HL-60/S4 treated with phorbol 12-myristate 13-acetate at 8.2 ng/mL for 4 days and 3 days (cell line): Measurements from ENCODE around the gene RIMS1.

Source experiments
- in situ Hi-C: fragments of 300-500 bp; cut with MboI; formaldehyde crosslinking; loops from 2 replicates; pipeline ENCODE4 v1.15.0; 2022; ENCODE audit warnings: low sequenced_read_pairs

RIMS1 gene

DNA sequence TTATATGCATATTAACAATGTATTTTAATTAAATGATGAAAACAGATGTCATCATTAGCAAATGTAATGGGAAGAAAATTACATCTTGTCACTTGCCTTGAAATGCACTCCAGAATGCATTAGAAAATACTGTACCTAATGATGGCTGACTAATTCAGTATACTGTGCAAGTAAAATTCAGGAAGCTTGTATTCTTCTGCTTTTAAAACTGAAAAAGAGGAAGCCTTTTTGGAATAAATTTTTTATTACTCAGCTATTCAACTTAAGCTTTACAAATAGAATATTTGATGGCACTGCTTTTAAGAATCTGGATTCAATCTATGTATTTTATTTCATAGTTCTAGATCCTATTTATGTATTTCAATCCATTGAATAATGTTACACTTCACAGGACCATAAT is 195.5 kb downstream of the RIMS1 start:
- in situ Hi-C loops = no loop called here

DNA sequence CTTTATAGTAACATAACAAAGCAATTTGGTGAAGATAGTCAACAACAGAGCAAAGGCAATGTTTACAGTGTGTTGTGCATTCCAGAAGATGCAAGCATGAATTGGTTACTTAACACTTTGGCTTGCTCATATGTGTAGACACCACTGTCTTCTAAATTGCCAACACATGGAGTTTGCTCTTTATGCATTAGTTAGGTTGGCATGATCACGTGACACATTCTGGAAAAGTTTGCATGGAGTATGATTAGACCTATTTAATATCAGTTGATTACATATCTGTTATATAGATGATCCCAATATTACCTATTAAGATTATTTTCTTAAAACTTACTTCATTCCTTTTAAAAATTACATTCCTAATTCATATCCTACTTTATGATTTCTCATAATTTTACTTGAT is 197.6 kb downstream of the RIMS1 start:
- in situ Hi-C loops = no loop called here

DNA sequence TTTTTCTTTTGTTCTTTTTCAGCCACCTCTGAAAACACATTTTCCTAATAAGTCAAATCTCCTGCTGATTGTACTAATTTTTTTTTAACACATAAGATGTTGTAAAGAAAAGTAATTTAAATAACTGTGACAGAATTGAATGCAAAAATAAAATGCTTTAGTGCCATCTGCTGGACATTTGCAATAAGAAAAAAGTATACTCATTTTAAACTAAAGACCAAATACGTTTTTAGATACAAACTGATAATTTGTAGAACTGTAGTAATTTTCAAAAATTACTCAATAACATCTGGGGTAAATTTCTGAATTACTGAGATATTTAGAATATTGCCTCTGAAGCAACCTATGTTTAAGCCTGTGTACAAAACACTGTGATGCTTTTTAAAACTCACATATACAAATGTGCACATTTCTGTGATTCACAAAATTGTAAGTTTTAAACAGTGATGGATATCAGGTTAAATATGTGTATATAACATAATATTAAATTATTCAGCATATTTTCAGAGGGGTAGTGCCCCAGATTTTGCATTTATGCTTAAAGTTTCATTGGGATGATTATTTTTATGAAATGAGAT is 198.7 kb downstream of the RIMS1 start:
- in situ Hi-C loops = no loop called here

DNA sequence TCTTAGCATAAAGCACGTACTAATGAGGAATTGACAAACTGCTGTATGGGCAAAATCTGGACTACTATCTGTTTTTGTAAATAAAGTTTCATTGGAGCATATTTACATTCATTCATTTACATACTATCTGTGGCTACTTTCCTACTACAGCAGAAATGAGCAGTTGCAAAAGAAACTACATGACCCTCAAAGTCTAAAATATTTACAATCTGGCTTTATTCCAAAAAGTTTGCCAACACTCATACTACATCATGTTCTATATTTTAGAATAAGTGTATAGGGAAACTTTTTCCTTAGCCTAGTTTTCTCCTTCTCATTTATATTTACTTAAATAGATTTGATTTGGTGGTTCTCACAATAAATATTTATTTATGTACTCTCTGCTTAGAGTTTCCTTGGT is 208.2 kb downstream of the RIMS1 start:
- in situ Hi-C loops = no loop called here

DNA sequence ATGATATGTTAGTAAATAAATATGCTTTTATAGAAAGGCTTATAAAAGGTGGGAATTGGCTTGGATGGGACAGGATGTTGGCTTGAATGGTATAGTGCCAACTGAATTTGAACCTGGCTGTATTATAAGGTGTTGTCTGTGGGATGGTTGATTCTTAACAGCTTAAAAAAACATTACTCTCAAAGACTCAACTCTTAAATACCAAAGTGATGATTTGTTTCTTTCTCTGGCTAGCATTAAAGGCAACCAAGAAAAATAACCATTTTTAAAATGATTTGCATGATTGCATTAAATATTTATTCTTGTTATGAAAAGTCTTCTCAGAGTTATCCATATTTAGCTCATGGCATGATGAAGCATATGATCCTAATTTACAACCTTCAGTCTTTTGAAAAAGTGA is 216.2 kb downstream of the RIMS1 start:
- in situ Hi-C loops = no loop called here

DNA sequence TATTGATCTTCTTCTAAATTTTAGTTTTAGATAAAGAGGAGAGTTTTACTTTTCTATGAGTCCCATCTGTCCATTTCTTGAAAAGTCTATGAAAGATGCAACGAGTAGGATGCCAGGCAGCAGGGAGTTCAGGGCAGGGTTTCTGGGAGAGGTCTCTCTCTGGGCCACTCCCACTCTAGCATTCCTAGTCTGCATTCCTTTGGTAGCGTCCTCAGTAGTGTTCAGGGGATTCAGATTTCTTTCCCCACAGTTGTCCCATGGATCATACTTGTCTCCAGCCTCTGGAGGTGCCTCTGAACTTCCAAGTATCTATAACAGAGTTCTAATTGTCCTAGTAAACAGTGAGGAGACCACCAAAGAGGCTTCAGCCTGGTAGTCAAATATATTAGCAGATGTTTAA is 225.3 kb downstream of the RIMS1 start:
- in situ Hi-C loops = no loop called here

DNA sequence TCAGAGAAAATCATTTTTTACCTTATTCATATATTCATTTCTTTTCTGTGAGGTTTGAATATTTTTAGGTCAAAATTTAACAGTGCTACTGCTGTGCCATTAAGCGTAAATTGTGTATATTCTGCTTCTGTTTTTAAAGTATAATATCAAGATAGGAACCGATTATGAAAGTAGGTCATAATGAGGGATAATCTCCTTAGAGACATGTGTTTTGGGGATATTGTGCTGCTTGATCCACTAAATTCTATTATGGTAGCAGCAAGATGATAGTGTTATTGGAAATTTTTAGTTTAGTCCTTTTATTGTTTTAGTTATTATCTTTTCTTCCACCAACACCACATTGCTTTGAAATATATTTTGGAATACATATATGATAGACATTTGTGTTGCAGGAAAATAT is 244.0 kb downstream of the RIMS1 start:
- in situ Hi-C loops = no loop called here

DNA sequence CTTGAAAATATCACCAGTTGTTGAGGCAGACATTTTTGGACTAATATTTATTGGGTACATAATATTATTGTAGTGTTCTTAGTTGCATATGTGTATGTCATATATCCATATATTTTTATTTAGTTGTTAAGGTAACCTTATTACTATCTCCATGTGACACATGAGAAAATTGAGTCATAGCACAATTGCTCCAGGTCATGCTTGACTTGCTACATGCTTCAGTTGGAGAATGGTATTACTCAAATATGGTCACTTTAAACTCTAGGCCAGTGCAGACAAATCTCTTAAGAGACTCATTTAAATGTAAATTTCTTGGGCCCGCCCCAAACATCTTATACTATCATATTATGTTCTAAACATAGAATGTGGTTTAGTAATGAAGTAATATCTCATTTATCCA is 246.1 kb downstream of the RIMS1 start:
- in situ Hi-C loops = no loop called here

DNA sequence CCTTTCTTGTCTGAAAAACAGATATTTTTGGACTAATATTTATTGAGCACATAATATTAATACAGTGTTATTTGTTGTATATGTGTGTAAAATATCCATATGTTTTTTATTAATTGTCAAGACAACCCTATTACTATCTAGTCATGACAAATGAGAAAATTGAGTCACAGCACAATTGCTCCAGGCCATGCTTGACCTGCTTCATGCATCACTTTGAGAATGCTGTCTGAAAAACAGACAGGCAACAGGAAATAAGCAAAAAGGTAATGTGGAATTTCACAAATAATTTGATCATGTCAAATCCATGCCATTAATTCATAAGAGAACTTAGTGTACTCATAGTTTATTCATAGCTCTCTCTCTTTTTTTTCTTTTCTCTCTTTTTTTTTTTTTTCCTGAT is 246.5 kb downstream of the RIMS1 start:
- in situ Hi-C loops = no loop called here

DNA sequence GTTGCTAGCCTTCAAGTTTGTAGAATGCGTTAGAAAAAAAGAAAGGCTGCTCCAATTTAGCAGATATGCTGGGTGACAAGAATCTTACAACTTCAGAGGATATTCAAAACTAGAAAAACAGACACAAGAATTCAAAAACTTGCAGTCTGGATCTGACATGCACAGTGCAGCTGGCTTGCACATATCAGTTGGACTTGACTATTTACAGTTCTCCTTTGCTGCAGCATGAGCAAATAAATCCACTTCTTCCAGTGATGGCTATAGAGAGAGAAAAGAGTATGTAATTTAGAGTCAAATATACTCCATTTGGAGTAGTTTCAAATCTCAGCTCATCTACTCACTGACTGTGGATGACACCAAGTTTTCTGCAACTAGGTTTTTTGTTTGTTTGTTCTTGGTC is 247.0 kb downstream of the RIMS1 start:
- in situ Hi-C loops = no loop called here

DNA sequence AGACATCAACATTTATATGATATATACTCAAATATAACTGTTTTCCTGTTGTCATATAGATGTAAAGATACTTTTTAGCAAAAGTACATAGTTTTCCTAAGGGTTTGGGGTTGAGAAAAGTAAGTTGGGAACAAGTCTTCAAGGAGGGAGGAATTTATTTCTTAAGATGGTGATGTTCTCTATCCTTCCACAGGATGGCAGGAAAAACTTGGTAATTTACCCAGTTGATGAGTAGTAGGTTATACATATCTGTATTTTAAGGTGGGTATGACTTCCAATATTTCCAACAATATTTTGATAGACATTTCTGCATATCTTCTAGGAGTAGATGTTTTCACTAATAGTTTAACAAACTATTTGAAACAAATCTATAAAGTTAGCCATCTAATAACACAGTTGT is 254.4 kb downstream of the RIMS1 start:
- in situ Hi-C loops = no loop called here

DNA sequence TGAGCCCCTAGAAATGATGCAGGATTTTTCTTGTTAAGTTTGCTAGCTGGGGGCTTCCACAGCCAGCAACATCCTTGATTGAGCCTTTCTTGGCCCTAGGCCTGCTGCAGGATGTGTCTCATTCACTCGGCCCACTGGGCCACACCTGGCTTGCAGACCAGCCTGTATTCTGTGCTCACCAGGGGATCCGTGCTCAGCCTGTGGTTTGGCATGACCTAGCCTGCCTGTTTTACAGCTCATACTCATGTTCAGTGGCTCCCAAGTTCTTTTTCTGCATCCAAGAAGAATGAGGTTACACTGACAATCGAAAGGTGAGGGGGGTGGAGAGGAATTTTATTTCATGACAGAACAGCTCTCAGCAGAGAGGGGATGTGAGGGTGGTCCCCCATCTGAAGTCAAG is 263.4 kb downstream of the RIMS1 start:
- in situ Hi-C loops = no loop called here

DNA sequence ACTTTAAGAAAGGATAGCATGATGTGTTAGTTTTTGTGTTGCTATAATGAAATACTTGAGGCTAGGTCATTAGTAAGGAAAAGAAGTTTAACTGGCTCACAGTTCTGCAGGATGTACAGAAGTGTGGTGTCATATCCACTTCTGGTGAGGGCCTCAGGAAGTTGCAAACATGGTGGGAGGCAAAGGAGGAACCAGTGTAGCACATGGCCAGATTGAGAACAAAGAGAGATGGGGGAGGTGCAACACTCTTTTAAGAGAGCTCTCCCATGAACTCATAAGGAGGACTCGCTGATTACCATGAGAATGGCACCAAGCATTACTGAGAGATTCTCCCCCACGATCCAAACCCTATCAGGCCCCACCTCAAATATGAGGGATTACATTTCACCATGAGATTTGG is 265.4 kb downstream of the RIMS1 start:
- in situ Hi-C loops = no loop called here

DNA sequence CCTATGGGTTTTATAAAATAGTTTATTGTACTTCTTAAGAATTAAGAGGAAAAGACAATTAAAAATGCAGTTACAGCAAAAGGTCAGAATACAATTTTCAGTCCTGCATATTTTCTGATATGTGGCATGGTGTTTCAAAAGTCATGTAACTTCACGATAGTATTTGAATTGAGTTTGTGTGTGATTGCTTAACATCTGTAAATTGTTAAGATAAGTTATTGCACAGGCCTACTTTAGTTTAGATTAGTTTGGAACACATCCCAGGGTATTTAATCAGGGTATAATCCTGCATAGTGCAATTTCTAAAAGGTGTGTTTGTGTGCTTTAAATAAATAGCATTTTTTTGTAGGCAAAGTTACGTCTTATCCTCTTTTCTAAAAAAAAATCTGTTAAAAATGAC is 289.6 kb downstream of the RIMS1 start:
- in situ Hi-C loops = no loop called here

DNA sequence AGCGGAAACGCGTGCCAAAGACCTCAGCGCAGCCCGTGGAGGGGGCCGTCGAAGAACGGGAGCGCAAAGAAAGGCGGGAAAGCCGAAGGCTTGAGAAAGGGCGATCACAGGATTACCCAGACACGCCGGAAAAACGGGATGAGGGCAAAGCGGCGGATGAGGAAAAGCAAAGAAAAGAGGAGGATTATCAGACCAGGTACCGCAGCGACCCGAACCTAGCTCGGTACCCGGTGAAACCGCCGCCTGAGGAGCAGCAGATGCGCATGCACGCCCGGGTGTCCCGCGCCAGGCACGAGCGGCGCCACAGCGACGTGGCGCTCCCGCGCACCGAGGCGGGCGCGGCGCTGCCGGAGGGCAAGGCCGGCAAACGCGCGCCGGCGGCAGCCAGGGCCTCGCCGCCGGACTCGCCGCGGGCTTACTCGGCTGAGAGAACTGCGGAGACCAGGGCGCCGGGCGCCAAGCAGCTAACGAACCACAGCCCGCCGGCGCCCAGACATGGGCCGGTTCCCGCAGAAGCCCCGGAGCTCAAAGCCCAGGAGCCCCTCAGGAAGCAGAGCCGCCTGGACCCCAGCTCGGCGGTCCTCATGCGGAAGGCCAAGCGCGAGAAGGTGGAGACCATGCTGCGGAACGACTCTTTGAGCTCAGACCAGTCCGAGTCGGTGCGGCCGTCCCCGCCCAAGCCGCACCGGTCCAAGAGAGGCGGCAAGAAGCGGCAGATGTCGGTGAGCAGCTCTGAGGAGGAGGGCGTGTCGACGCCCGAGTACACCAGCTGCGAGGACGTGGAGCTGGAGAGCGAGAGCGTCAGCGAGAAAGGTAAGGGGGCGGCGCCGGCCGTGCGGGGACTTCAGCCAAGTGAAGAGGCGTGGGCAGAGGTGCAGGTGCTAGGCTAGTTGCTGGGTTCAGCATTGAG is 296.2 kb downstream of the RIMS1 start:
- in situ Hi-C loops = no loop called here

DNA sequence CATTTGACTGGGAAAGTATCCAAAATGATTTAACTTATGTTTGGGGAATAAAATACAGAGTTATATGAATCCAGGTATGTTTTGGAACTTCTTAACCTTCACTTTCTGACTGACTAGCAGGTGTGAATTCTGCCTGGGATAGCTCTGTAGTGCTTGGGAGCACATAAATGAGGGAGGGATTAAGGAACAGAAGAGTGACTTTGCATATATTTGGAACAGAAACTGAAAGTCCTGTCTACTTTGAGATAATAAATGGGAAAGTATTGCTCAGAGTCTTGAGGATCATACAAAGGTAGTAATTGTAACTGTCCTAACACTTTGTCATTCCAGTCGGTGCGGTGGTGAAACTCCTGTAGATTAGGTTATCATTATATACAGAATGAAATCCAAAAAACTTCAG is 317.6 kb downstream of the RIMS1 start:
- in situ Hi-C loops = no loop called here

DNA sequence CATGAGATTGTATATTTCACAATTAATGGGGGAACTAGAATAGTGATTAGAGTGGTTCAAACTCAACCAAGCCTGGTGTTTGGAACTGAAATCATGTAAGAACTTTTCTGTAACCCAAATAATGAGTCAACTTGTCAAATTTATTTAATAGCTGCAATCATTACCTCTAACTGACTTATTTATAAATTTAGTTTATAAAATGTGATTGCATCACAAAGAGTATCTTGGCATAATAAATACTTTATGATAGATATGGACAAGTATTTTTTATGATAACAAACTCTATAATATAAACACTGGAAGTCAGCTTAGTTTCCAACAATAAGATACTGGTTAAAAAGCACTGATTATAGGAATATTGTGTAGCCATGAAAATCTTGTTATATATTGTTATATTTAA is 319.1 kb downstream of the RIMS1 start:
- in situ Hi-C loops = no loop called here

DNA sequence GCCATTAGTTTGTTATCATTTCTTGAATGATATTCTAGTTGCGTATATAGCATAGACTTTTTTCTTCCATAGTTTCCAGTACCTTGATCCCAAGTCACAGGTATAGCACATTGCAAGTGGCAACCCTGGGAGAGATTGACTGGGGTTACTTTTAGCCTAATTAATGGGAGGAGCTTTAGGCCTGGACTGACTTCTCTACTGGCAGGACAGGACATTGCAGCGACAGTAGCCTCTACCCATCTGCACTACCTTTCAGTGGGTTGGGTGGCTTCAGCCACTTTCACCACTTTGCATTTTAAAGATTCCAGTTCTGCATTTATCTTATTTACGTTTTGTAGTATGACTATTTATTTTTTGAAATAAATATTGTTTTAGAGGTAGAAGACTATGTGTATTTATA is 320.3 kb downstream of the RIMS1 start:
- in situ Hi-C loops = no loop called here

DNA sequence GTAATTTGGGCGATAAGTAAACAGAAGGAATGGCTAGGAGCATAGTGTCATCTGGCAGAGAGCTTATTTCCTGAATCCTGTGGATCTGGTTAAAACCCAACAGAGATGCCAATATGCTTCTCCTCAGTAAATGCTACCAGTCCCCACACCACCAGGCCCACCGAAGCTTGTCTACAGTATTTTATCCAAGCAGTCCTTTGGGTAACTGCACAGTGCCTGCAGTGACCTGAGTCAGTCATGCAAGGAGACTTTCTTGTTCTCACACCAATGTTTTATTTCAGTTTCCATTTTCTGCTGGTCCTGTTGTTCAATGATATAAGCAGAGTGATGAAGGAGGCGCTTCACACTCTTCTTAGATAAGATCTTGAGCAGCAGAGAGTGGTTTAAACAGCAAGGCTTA is 326.3 kb downstream of the RIMS1 start:
- in situ Hi-C loops = no loop called here

DNA sequence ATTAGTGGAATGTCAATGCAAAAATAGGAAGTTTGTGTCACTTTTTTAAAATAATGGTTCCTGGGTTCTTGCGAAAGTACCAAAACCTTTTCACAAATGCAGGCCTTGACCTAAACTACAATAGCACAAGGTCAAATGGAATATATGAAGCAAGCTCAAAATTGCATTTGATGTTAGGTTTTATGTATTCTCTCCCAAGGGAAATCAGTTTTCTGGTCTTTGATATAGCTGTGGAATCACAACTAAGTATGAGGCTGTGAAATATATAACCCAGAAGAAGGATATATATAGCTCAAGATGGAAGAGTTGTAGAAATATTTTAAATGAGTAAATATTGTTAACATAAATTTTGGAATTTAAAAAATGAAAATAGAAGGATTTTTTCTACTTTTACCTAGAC is 327.3 kb downstream of the RIMS1 start:
- in situ Hi-C loops = no loop called here

DNA sequence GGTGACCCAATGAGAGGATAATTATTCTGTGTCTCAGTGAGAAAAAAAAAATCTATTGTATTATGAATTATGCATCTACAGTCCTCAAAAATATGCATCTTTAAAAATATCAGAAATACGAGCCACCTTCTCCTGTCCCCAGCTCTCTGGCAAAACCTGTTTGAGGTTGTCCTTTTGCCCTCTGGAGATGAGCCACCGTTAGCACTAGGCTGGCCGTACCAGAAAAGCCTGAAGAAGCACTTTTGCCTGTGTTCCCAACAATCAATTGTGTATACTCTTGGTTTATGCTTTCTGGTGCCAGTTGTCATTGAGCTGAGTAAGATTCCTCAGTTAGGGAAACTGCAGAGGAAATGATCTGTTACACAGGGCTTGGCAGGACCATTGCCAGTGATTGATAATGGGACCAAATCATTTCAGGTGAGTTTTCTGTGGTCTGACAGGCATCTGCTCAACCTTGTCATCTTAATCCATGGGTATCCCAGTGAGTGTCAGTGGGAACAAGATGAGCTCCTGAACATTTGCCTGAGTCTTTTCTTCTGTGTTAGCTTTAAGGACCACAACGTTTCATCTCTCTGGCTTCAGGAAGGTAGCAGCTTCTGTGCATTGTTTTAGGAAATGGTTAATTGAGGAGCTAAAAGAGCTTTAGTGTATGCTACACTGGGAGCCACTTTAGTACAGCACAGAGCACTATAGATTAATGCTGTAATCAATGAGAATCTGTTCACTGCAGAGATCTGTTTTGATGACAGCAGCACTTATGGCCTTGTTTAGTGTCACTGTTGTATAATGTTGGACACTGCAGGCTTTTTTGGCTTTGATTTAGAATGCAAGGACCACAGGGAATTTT is 330.1 kb downstream of the RIMS1 start:
- in situ Hi-C loops = no loop called here

DNA sequence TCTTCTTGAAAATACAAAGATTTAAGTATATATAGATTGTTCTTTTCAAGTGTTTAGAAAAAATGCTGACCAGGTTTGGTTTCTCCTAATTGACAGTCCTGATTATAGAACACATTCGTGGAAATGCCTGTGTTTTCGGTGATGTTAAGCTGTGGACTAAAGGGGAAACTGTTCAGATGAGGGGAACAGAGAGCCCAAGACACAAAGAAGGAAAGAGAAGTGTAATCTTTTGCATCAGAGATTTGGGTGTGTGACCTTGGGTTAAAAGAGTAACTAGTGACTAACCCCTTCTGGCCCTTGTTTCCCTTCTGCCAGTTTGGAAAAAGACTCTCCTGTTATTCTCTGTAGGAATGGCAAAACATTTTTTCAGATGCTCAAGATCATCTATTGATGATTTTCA is 331.3 kb downstream of the RIMS1 start:
- in situ Hi-C loops = no loop called here
